WTC11 (cell line): ENCODE measurements around the gene GDNF. TPM values are rescaled to one million over a fixed set of nuclear protein-coding genes. Genes with fewer than 3 reads are reported as not detected.

ENCODE experiments used
- ATAC-seq: fragments of 200-7000 bp; cut with Tn5 transposase; 2 replicates; pipeline ENCODE4 v1.10.0; 2021; ENCODE audit warnings: mild to moderate bottlenecking, moderate library complexity
- CTCF ChIA-PET: fragments of 300-600 bp; sonication (Branson Sonifier 250); formaldehyde crosslinking; loops from one replicate; lab custom pipeline; 2021; ENCODE audit warnings: antibody characterized with exemption; lab: Charles Lee
- POLR2A ChIA-PET: fragments of 350-600 bp; sonication (Branson Sonifier 250); formaldehyde crosslinking; loops from one replicate; lab custom pipeline; 2021; ENCODE audit warnings: antibody characterized with exemption; lab: Charles Lee
- DNase-seq: peaks from one replicate; pipeline ENCODE4 v3.0.0; 2021; ENCODE audit warnings: low spot score
- H3K27ac Mint-ChIP-seq: 2 replicates; pipeline ENCODE4 v1.8.0; 2021; ENCODE audit warnings: mixed read lengths
- H3K27me3 Mint-ChIP-seq: 2 replicates; pipeline ENCODE4 v1.8.0; 2021; ENCODE audit warnings: low read depth, mild to moderate bottlenecking, moderate library complexity, mixed read lengths
- H3K36me3 Mint-ChIP-seq: 2 replicates; pipeline ENCODE4 v1.8.0; 2021; ENCODE audit warnings: mixed read lengths
- H3K4me1 Mint-ChIP-seq: 2 replicates; pipeline ENCODE4 v1.8.0; 2022; ENCODE audit warnings: mixed read lengths
- H3K4me3 Mint-ChIP-seq: 2 replicates; pipeline ENCODE4 v1.8.0; 2021; ENCODE audit warnings: mild to moderate bottlenecking, moderate library complexity, mixed read lengths
- H3K9me3 Mint-ChIP-seq: 2 replicates; pipeline ENCODE4 v1.8.0; 2021; ENCODE audit warnings: mixed read lengths
- AFF4 ChIP-seq: sonication (generic); formaldehyde crosslinking; IDR thresholded peaks from 2 replicates; pipeline ENCODE4 v1.8.1; 2023; ENCODE audit warnings: mild to moderate bottlenecking, missing genetic modification reagents, borderline replicate concordance
- CREB1 ChIP-seq: sonication (generic); formaldehyde crosslinking; IDR thresholded peaks from 2 replicates; pipeline ENCODE4 v1.8.0; 2023; ENCODE audit warnings: mild to moderate bottlenecking, missing genetic modification reagents
- FOXP4 ChIP-seq: sonication (generic); formaldehyde crosslinking; IDR thresholded peaks from 2 replicates; pipeline ENCODE4 v1.8.0; 2022; ENCODE audit warnings: mild to moderate bottlenecking, missing genetic modification reagents
- HMGXB4 ChIP-seq: sonication (generic); formaldehyde crosslinking; IDR thresholded peaks from 2 replicates; pipeline ENCODE4 v1.8.1; 2023; ENCODE audit warnings: mild to moderate bottlenecking, moderate library complexity, missing genetic modification reagents
- MYBL2 ChIP-seq: sonication (generic); formaldehyde crosslinking; IDR thresholded peaks from 2 replicates; pipeline ENCODE4 v1.8.1; 2023; ENCODE audit warnings: mild to moderate bottlenecking, moderate library complexity, missing genetic modification reagents
- NFE2L1 ChIP-seq: sonication (generic); formaldehyde crosslinking; IDR thresholded peaks from 2 replicates; pipeline ENCODE4 v1.8.1; 2023; ENCODE audit warnings: missing genetic modification reagents
- NFYB ChIP-seq: sonication (generic); formaldehyde crosslinking; conservative IDR thresholded peaks from 2 replicates; pipeline ENCODE4 v1.8.0; 2022; ENCODE audit warnings: low read depth, missing genetic modification reagents
- PREB ChIP-seq: sonication (generic); formaldehyde crosslinking; IDR thresholded peaks from 2 replicates; pipeline ENCODE4 v1.8.1; 2022; ENCODE audit warnings: mild to moderate bottlenecking, missing genetic modification reagents, moderate library complexity, borderline replicate concordance
- TEAD1 ChIP-seq: sonication (generic); formaldehyde crosslinking; IDR thresholded peaks from 2 replicates; pipeline ENCODE4 v1.8.0; 2022; ENCODE audit warnings: mild to moderate bottlenecking, missing genetic modification reagents
- USF1 ChIP-seq: sonication (generic); formaldehyde crosslinking; IDR thresholded peaks from 2 replicates; pipeline ENCODE4 v1.8.0; 2022; ENCODE audit warnings: mild to moderate bottlenecking, missing genetic modification reagents
- ZBTB21 ChIP-seq: sonication (generic); formaldehyde crosslinking; IDR thresholded peaks from 2 replicates; pipeline ENCODE4 v1.8.1; 2023; ENCODE audit warnings: mild to moderate bottlenecking, missing genetic modification reagents, borderline replicate concordance
- ZNF138 ChIP-seq: sonication (generic); formaldehyde crosslinking; conservative IDR thresholded peaks from 2 replicates; pipeline ENCODE4 v1.8.1; 2022; ENCODE audit warnings: mild to moderate bottlenecking, moderate library complexity, missing genetic modification reagents
- ZNF219 ChIP-seq: sonication (generic); formaldehyde crosslinking; IDR thresholded peaks from 2 replicates; pipeline ENCODE4 v1.8.0; 2023; ENCODE audit warnings: missing genetic modification reagents, mild to moderate bottlenecking, borderline replicate concordance
- total RNA-seq: library from RNA; stranded (reverse); gene quantifications from 3 replicates; pipeline ENCODE4 v1.2.3, GENCODE V29; 2021

GDNF gene
- total RNA-seq, 1 experiment from 2014 or later = 4.7 TPM

- TF ChIP-seq NFYB (CRISPR knock-in tag) (no peak), MYBL2 (CRISPR knock-in tag) (peak; percentile 54; the same call in 1 of the 2 replicates), ZNF138 (CRISPR knock-in tag) (no peak), USF1 (CRISPR knock-in tag) (peak; percentile 45; the same call in 1 of the 2 replicates), NFE2L1 (CRISPR knock-in tag) (peak; percentile 40; the same call in 1 of the 2 replicates), ZBTB21 (CRISPR knock-in tag) (no peak), ZNF219 (CRISPR knock-in tag) (no peak), PREB (CRISPR knock-in tag) (no peak), FOXP4 (peak; percentile 84), CREB1 (CRISPR knock-in tag) (0 out of 2 replicates have a peak, but pooled peaks have one; percentile 40), TEAD1 (CRISPR knock-in tag) (peak; percentile 23; the same call in 1 of the 2 replicates)
Measured at GRCh38 chr5:37836592-37837413, 3.0 kb downstream of the GDNF start (continued).

GRCh38 chr5:37836235-37836591 is 3.6 kb downstream of the GDNF start:
- Mint-ChIP-seq H3K4me1 (peaks cover 69% of the 10 kb centered on the region), H3K27me3 (peaks cover 93% of the 10 kb centered on the region), H3K27ac (no peak overlapping the region), H3K9me3 (no peaks in the 10 kb centered on the region), H3K4me3 (peak overlapping the region; percentile 82), H3K36me3 (no peaks in the 10 kb centered on the region)
- DNase-seq (no peak), ATAC-seq (no peak)
- ChIA-PET CTCF (interaction anchor here (0.6 to 3.3 kb wide), 16 partner anchors 10 to 819 kb away, joined by 3 to 25 read pairs (median 4); partner anchors contain the start of gene NUP155), POLR2A (no interaction called here)
- TF ChIP-seq HMGXB4 (CRISPR knock-in tag) = no peak
- no peak for TF ChIP-seq AFF4 (CRISPR knock-in tag)
- no peak for TF ChIP-seq CREB1 (CRISPR knock-in tag)
